ENCODE measurements around the gene NPM1. TPM values are rescaled to one million over a fixed set of nuclear protein-coding genes. Genes with fewer than 3 reads are reported as not detected.

The NPM1 gene
- total RNA-seq, 2 donors from 2014 or later = 1,997 to 2,127 TPM

DNA sequence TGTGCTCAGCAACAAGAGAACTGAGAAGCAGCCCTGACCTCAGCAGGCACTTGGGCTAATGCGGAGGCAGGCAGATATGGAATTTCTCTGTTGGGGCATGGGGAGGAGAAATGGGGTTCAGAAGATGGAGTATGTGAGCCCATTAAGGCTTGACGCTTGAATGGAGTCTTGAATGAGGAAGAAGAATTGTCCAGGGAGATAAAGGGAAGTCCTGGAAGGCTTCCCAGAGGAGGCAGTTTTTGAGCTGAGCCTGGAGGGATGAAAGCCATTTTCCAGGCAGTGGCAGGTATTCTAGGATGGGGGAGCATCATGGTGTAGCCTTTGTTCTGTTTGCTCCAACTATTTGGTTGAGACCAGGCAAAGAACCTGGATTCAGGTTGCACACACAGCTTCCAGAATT, 66.3 kb downstream of the NPM1 start:
- Mint-ChIP-seq H3K27me3 (ENCODE audit: insufficient read depth) (peaks cover 17% of the 10 kb centered on the region), H3K36me3 (ENCODE audit: low read depth) (no peaks in the 10 kb centered on the region), H3K4me1 (peaks cover 8% of the 10 kb centered on the region), H3K4me3 (no peak overlapping the region), H3K27ac (no peak overlapping the region), H3K9me3 (no peaks in the 10 kb centered on the region)
- H3K27me3 ChIP-seq (ENCODE audit: control insufficient read depth, insufficient read depth, low read length, poor library complexity, severe bottlenecking) = no peaks in the 10 kb centered on the region
- DNase-seq = no peak
- H3K4me3 ChIP-seq (ENCODE audit: low read length) = no peak overlapping the region
- no peaks in the 10 kb centered on the region for H3K4me1 ChIP-seq (ENCODE audit: control insufficient read depth, insufficient read depth, low read length)
- no peak for TF ChIP-seq CTCF (conservative IDR thresholded peaks at IDR 0.05)
- WGBS, 2 experiments (ENCODE audit: insufficient coverage in 1 of 2, insufficient read length in 1 of 2) = 87 to 100% methylated on average over 2 of the region's 2 CpGs
- H3K27ac ChIP-seq (ENCODE audit: low read depth, low read length) = no peak overlapping the region
- H3K9me3 ChIP-seq (ENCODE audit: control insufficient read depth, low read length) = no peaks in the 10 kb centered on the region
- no peak overlapping the region for H3K9ac ChIP-seq (ENCODE audit: extremely low read depth, low read length, poor library complexity, severe bottlenecking)
- H3K36me3 ChIP-seq (ENCODE audit: control insufficient read depth, insufficient read depth, low read length) = no peaks in the 10 kb centered on the region

GRCh38 chr5:171454549-171454948, 66.9 kb downstream of the NPM1 start:
- Histone ChIP-seq H3K4me3 (ENCODE audit: low read length) (no peak overlapping the region), H3K36me3 (ENCODE audit: control insufficient read depth, insufficient read depth, low read length) (no peaks in the 10 kb centered on the region), H3K9me3 (ENCODE audit: control insufficient read depth, low read length) (no peaks in the 10 kb centered on the region), H3K27ac (ENCODE audit: low read depth, low read length) (no peak overlapping the region), H3K4me1 (ENCODE audit: control insufficient read depth, insufficient read depth, low read length) (no peaks in the 10 kb centered on the region), H3K27me3 (ENCODE audit: control insufficient read depth, insufficient read depth, low read length, poor library complexity, severe bottlenecking) (no peaks in the 10 kb centered on the region), H3K9ac (ENCODE audit: extremely low read depth, low read length, poor library complexity, severe bottlenecking) (no peak overlapping the region)
- no peak overlapping the region for H3K4me3 Mint-ChIP-seq
- DNase-seq = no peak
- WGBS, 2 experiments (ENCODE audit: insufficient coverage in 1 of 2, insufficient read length in 1 of 2) = 87% methylated on average over 4 to 10 of the region's 10 CpGs
- H3K36me3 Mint-ChIP-seq (ENCODE audit: low read depth) = no peaks in the 10 kb centered on the region
- peaks cover 4% of the 10 kb centered on the region for H3K4me1 Mint-ChIP-seq
- no peak for TF ChIP-seq CTCF (conservative IDR thresholded peaks at IDR 0.05)
- H3K27me3 Mint-ChIP-seq (ENCODE audit: insufficient read depth) = peaks cover 19% of the 10 kb centered on the region
- H3K27ac Mint-ChIP-seq = no peak overlapping the region
- no peaks in the 10 kb centered on the region for H3K9me3 Mint-ChIP-seq

DNA sequence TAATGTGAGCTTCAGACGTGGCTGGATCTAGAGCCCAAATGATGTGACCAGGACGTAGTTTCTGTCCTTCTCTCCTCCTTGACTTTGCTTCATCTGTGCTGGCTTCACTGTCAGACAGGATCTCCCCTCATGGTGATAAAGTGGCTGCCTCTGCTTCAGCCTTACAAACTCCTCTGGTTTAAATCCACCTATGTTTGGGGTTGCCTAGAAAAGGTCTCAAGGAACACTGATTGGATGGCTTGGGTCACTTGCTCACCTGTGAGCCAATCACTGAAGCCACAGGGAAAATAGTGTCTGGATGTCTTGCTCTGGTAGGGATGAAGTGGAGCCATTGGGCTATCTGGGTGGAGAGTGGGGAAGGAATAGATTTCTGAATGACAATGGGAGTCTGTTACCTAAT, 67.9 kb downstream of the NPM1 start:
- no peak overlapping the region for H3K27ac Mint-ChIP-seq
- Histone ChIP-seq H3K9ac (ENCODE audit: extremely low read depth, low read length, poor library complexity, severe bottlenecking) (no peak overlapping the region), H3K4me1 (ENCODE audit: control insufficient read depth, insufficient read depth, low read length) (no peaks in the 10 kb centered on the region), H3K4me3 (ENCODE audit: low read length) (no peak overlapping the region), H3K36me3 (ENCODE audit: control insufficient read depth, insufficient read depth, low read length) (no peaks in the 10 kb centered on the region), H3K9me3 (ENCODE audit: control insufficient read depth, low read length) (no peaks in the 10 kb centered on the region), H3K27ac (ENCODE audit: low read depth, low read length) (no peak overlapping the region), H3K27me3 (ENCODE audit: control insufficient read depth, insufficient read depth, low read length, poor library complexity, severe bottlenecking) (no peaks in the 10 kb centered on the region)
- WGBS, 2 experiments (ENCODE audit: insufficient coverage in 1 of 2, insufficient read length in 1 of 2) = 86 to 87% methylated on average over 2 of the region's 2 CpGs
- no peaks in the 10 kb centered on the region for H3K36me3 Mint-ChIP-seq (ENCODE audit: low read depth)
- peaks cover 22% of the 10 kb centered on the region for H3K27me3 Mint-ChIP-seq (ENCODE audit: insufficient read depth)
- TF ChIP-seq CTCF (conservative IDR thresholded peaks at IDR 0.05) = no peak
- no peak overlapping the region for H3K4me3 Mint-ChIP-seq
- H3K9me3 Mint-ChIP-seq = no peaks in the 10 kb centered on the region
- no peak for DNase-seq
- no peaks in the 10 kb centered on the region for H3K4me1 Mint-ChIP-seq
